HepG2 (cell line): ENCODE measurements around the gene GIPC1. TPM values are rescaled to one million over a fixed set of nuclear protein-coding genes. Genes with fewer than 3 reads are reported as not detected.

Experiments used
- ATF7-NPFF ChIP-seq: sonication (generic); formaldehyde crosslinking; IDR thresholded peaks from 2 replicates; pipeline ENCODE4 v1.8.1; 2023; ENCODE audit warnings: mild to moderate bottlenecking, low read depth, missing genetic modification reagents, moderate library complexity
- CBFB ChIP-seq: sonication (generic); formaldehyde crosslinking; IDR thresholded peaks from 2 replicates; pipeline ENCODE4 v1.4.0; 2020; ENCODE audit warnings: missing genetic modification reagents
- HDAC1 ChIP-seq: sonication (generic); formaldehyde crosslinking; IDR thresholded peaks from 2 replicates; pipeline ENCODE4 v1.5.1; 2020; ENCODE audit warnings: mild to moderate bottlenecking, missing genetic modification reagents
- HMG20B ChIP-seq: conservative IDR thresholded peaks from 2 replicates; pipeline ENCODE4 v1.6.1; 2016; ENCODE audit warnings: missing genetic modification reagents, missing compliant biosample characterization
- HNF1B ChIP-seq: sonication (generic); formaldehyde crosslinking; IDR thresholded peaks from 2 replicates; pipeline ENCODE4 v1.5.1; 2020; ENCODE audit warnings: mild to moderate bottlenecking, moderate library complexity, missing genetic modification reagents
- HNRNPL ChIP-seq: fragments of 200-400 bp; formaldehyde crosslinking; IDR thresholded peaks from 2 replicates; pipeline ENCODE4 v1.6.1; 2017; ENCODE audit warnings: mild to moderate bottlenecking, low read depth, low read length
- MAX ChIP-seq: IDR thresholded peaks from 2 replicates; pipeline ENCODE4 v1.6.1; 2012; ENCODE audit warnings: inconsistent platforms
- NFKBIZ ChIP-seq: IDR thresholded peaks from 2 replicates; pipeline ENCODE4 v1.6.1; 2018; ENCODE audit warnings: missing genetic modification reagents, missing compliant biosample characterization
- NR3C1 ChIP-seq: sonication (generic); formaldehyde crosslinking; IDR thresholded peaks from 2 replicates; pipeline ENCODE4 v1.4.0; 2020; ENCODE audit warnings: missing genetic modification reagents
- RFX5 ChIP-seq: IDR thresholded peaks from 2 replicates; pipeline ENCODE4 v1.6.1; 2011; ENCODE audit warnings: low read depth, low read length, improper control_type of control experiment
- SP4 ChIP-seq: sonication (generic); formaldehyde crosslinking; IDR thresholded peaks from 2 replicates; pipeline ENCODE4 v1.8.1; 2023; ENCODE audit warnings: mild to moderate bottlenecking, missing genetic modification reagents
- SRSF1 ChIP-seq: fragments of 200-400 bp; formaldehyde crosslinking; optimal IDR thresholded peaks from 2 replicates; pipeline ENCODE3; 2017; ENCODE audit warnings: mild to moderate bottlenecking, low read depth, low read length, moderate library complexity
- TBL1XR1 ChIP-seq: fragments of 150-350 bp; IDR thresholded peaks from 2 replicates; pipeline ENCODE4 v1.6.1; 2014; ENCODE audit warnings: borderline replicate concordance, low read length; ENCODE audit not compliant: partially characterized antibody
- ZNF232 ChIP-seq: sonication (generic); formaldehyde crosslinking; IDR thresholded peaks from 2 replicates; pipeline ENCODE4 v1.4.0; 2020; ENCODE audit warnings: missing genetic modification reagents, borderline replicate concordance
- ZNF274 ChIP-seq: sonication (generic); formaldehyde crosslinking; IDR thresholded peaks from 2 replicates; pipeline ENCODE4 v1.5.1; 2020; ENCODE audit warnings: mild to moderate bottlenecking, missing genetic modification reagents
- ZNF292 ChIP-seq: sonication (generic); formaldehyde crosslinking; IDR thresholded peaks from 2 replicates; pipeline ENCODE4 v1.8.1; 2022; ENCODE audit warnings: mild to moderate bottlenecking, low read depth, missing genetic modification reagents, borderline replicate concordance
- ZNF552 ChIP-seq: sonication (generic); formaldehyde crosslinking; IDR thresholded peaks from 2 replicates; pipeline ENCODE4 v1.9.0; 2022; ENCODE audit warnings: missing genetic modification reagents, mild to moderate bottlenecking, borderline replicate concordance
- ZNF556 ChIP-seq: sonication (generic); formaldehyde crosslinking; IDR thresholded peaks from 2 replicates; pipeline ENCODE4 v1.4.0; 2020; ENCODE audit warnings: mild to moderate bottlenecking, missing genetic modification reagents, borderline replicate concordance
- ZNF615 ChIP-seq: sonication (generic); formaldehyde crosslinking; IDR thresholded peaks from 2 replicates; pipeline ENCODE4 v1.5.0; 2020; ENCODE audit warnings: mild to moderate bottlenecking, missing genetic modification reagents, borderline replicate concordance
- ZNF703 ChIP-seq: sonication (generic); formaldehyde crosslinking; IDR thresholded peaks from 2 replicates; pipeline ENCODE4 v1.5.1; 2020; ENCODE audit warnings: missing genetic modification reagents, mild to moderate bottlenecking, moderate library complexity, borderline replicate concordance
- ZNF720 ChIP-seq: sonication (generic); formaldehyde crosslinking; IDR thresholded peaks from 2 replicates; pipeline ENCODE4 v1.4.0; 2020; ENCODE audit warnings: missing genetic modification reagents
- ZNF883 ChIP-seq: sonication (generic); formaldehyde crosslinking; IDR thresholded peaks from 2 replicates; pipeline ENCODE4 v1.5.1; 2020; ENCODE audit warnings: mild to moderate bottlenecking, missing genetic modification reagents; ENCODE audit errors: not compliant biosample characterization
- ZSCAN29 ChIP-seq: sonication (generic); formaldehyde crosslinking; conservative IDR thresholded peaks from 2 replicates; pipeline ENCODE4 v1.4.0; 2020; ENCODE audit warnings: mild to moderate bottlenecking, missing genetic modification reagents
- polyA plus RNA-seq, 8 experiments: library from polyadenylated mRNA; depleted of rRNA in 3 of 8; stranded (reverse) in 7 of 8; unstranded in 1 of 8; fragments of >200 nt; fragmentation: Illumina TruSeq in 4 of 8; extraction: Trizol in 4 of 8; gene quantifications; 2 replicates each; pipeline versions ENCODE4 v1.2.1 to v1.2.3, GENCODE V29; 2011 to 2016; ENCODE audit warnings: low read depth in 4 of 8, missing spikeins in 1 of 8, mixed read lengths in 1 of 8; ENCODE audit not compliant: insufficient read depth in 1 of 8
- total RNA-seq, 5 experiments: library from RNA; depleted of rRNA; stranded (reverse); fragments of >200 nt; fragmentation: Illumina TruSeq; extraction: Trizol; gene quantifications; 2 replicates each; pipeline ENCODE4 v1.2.3, GENCODE V29; 2016; ENCODE audit warnings: low read depth in 1 of 5
- TF ChIP-seq, protein P1 (sequence below): IDR thresholded peaks from 2 replicates; pipeline ENCODE4 v1.6.1; 2016; ENCODE audit warnings: low read depth
- TF ChIP-seq, protein P2 (sequence below): sonication (generic); formaldehyde crosslinking; IDR thresholded peaks from 2 replicates; pipeline ENCODE4 v1.4.0; 2020; ENCODE audit warnings: low read depth, mild to moderate bottlenecking, missing genetic modification reagents
- TF ChIP-seq, protein P3 (sequence below): sonication (generic); formaldehyde crosslinking; IDR thresholded peaks from 2 replicates; pipeline ENCODE4 v1.8.0; 2022; ENCODE audit warnings: missing genetic modification reagents, low read depth, mild to moderate bottlenecking, borderline replicate concordance

The GIPC1 gene
- total and polyA plus RNA-seq, 2 of the 13 experiments (the other 11 are each of a cell fraction or from before 2014, with no cell fraction given) = 27.1 to 48.1 TPM

DNA sequence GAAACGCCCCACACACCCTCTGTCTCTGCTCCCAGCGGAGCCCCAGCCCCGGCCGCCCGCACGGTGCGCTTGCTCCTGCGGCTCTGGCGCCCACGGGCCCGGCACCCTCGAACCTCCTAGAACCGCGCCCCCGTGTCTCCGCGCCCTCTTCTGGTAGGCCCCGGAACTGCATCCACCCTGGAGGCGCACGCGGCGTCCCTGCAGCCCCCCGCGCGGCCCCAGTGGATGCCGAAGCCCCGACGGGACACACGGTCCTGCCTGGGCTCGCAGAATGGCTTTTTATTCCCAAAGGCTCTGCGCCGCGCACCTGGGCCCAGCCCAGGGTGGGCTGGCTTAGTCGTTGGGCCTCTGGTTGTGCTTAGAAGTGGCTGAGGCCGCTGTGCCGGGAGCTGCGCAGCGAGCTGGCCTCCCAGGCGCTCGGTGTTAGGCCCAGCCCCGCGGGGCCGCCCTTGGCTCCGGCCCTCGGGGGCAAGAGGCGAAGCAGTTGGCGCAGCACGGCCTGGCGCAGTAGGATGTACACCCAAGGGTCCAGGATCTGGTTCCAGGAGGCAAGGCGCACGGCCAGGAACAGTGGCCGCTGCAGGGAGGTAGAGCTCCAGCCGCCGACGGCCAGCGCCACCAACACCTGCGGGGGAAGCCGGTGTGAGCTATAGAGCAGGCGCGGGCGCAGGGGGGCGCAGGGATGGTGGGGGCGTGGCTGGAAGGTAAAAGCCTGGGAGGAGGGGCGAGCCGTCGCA lies 23.6 kb downstream of the GIPC1 start (continued):
- TF ChIP-seq ATF7-NPFF (CRISPR knock-in tag) = peak; percentile 34; the same call in 1 of the 2 replicates
- TF ChIP-seq ZNF720 (CRISPR knock-in tag) = no peak
- no peak for TF ChIP-seq HMG20B (CRISPR knock-in tag)
- peak; percentile 79 for TF ChIP-seq MAX
- no peak for TF ChIP-seq ZNF883 (CRISPR knock-in tag)
- TF ChIP-seq, protein P1, sequence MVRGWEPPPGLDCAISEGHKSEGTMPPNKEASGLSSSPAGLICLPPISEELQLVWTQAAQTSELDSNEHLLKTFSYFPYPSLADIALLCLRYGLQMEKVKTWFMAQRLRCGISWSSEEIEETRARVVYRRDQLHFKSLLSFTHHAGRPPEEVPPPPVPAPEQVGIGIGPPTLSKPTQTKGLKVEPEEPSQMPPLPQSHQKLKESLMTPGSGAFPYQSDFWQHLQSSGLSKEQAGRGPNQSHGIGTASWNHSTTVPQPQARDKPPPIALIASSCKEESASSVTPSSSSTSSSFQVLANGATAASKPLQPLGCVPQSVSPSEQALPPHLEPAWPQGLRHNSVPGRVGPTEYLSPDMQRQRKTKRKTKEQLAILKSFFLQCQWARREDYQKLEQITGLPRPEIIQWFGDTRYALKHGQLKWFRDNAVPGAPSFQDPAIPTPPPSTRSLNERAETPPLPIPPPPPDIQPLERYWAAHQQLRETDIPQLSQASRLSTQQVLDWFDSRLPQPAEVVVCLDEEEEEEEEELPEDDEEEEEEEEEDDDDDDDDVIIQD (CRISPR knock-in tag) = no peak
- TF ChIP-seq ZNF292 = no peak
- TF ChIP-seq TBL1XR1 = no peak
- TF ChIP-seq CBFB (CRISPR knock-in tag) = no peak
- peak; percentile 34; the same call in 1 of the 2 replicates for TF ChIP-seq HDAC1
- TF ChIP-seq ZNF615 = no peak
- TF ChIP-seq, protein P2, sequence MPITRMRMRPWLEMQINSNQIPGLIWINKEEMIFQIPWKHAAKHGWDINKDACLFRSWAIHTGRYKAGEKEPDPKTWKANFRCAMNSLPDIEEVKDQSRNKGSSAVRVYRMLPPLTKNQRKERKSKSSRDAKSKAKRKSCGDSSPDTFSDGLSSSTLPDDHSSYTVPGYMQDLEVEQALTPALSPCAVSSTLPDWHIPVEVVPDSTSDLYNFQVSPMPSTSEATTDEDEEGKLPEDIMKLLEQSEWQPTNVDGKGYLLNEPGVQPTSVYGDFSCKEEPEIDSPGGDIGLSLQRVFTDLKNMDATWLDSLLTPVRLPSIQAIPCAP (CRISPR knock-in tag) = no peak
- TF ChIP-seq NFKBIZ (CRISPR knock-in tag) = no peak
- no peak for TF ChIP-seq ZSCAN29 (CRISPR knock-in tag)
- TF ChIP-seq ZNF274 = peak; percentile 72; the same call in 1 of the 2 replicates
- TF ChIP-seq, protein P3, sequence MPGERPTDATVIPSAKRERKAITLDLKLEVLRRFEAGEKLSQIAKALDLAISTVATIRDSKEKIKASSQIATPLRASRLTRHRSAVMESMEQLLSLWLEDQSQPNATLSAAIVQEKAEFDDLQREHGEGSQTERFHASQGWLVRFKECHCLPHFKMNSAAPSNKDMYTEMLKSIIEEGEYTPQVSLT = no peak
- peak; percentile 45; the same call in 1 of the 2 replicates for TF ChIP-seq SP4 (CRISPR knock-in tag)
- TF ChIP-seq HNF1B (CRISPR knock-in tag) = no peak
- TF ChIP-seq SRSF1 = no peak
- no peak for TF ChIP-seq RFX5
- TF ChIP-seq ZNF556 = no peak
- TF ChIP-seq NR3C1 = no peak
- no peak for TF ChIP-seq ZNF232 (CRISPR knock-in tag)
- TF ChIP-seq ZNF703 = no peak
- no peak for TF ChIP-seq HNRNPL
- no peak for TF ChIP-seq ZNF552
